ENCODE results near the gene NUDT9.

DNA sequence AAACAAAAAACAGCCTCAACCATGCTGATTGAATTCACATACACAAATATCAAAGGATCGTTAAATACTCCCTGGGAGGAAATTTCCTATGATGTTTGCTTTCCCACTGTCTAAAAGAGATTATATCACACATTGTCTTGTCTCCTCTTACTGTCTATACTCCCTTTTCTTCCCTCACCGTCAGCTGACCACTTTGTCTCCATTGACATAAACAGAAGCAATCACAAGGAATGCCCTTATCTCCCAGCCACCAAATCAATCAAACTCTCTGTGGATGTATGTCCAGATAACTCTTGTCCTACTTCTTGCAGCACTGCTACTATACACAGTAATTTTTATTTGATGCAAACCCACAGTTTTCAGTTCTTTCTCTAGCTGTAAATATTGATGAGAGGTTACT lies 12.2 kb upstream of the NUDT9 start:
- TF ChIP-seq SP1 (IDR thresholded peaks at IDR 0.05), result no peak
- TF ChIP-seq FOXA1 (IDR thresholded peaks at IDR 0.05), result no peak
- no peak for TF ChIP-seq HDGF (IDR thresholded peaks at IDR 0.05; ENCODE audit: borderline replicate concordance)
- no peak for TF ChIP-seq FOXK2 (IDR thresholded peaks at IDR 0.05)
- no peak for TF ChIP-seq SUZ12 (IDR thresholded peaks at IDR 0.05)
- TF ChIP-seq CTBP1 (IDR thresholded peaks at IDR 0.05; ENCODE audit: borderline replicate concordance), result no peak
- no peak for TF ChIP-seq L3MBTL2 (conservative IDR thresholded peaks at IDR 0.05)

Data from HEK293T (cell line).